Activated T-cell treated with anti-CD3 and anti-CD28 coated beads, Interleukin-2, amount 50 U/mL, for 24 hours (primary cell): ENCODE measurements around the gene SFI1.
A peak's percentile ranks its signal among the peaks of the same experiment; 100 is the strongest.
"Not testable (repeated sequence)": the region's sequence is repeated elsewhere in the genome, so short reads cannot be mapped to it uniquely, and the experiment has no call there.

ENCODE experiments used
- DNase-seq: peaks from one replicate; pipeline ENCODE4 v3.0.0-alpha.2; 2020
- H3K27ac Mint-ChIP-seq: 2 replicates; pipeline ENCODE4 v1.8.0; 2020; ENCODE audit warnings: mild to moderate bottlenecking, mixed read lengths
- H3K27me3 Mint-ChIP-seq: 2 replicates; pipeline ENCODE4 v1.8.0; 2020; ENCODE audit warnings: mixed read lengths
- H3K36me3 Mint-ChIP-seq: 2 replicates; pipeline ENCODE4 v1.8.0; 2020; ENCODE audit warnings: low read depth, mixed read lengths
- H3K4me1 Mint-ChIP-seq: 2 replicates; pipeline ENCODE4 v1.8.0; 2020; ENCODE audit warnings: low read depth, mixed read lengths
- H3K4me3 Mint-ChIP-seq: 2 replicates; pipeline ENCODE4 v1.8.0; 2020; ENCODE audit warnings: mild to moderate bottlenecking, moderate library complexity, mixed read lengths
- H3K9me3 Mint-ChIP-seq: 2 replicates; pipeline ENCODE4 v1.8.0; 2020; ENCODE audit warnings: mixed read lengths

The SFI1 gene

GRCh38 chr22:31652911-31653684, 156.8 kb downstream of the SFI1 start:
- Mint-ChIP-seq H3K36me3 (peaks cover 32% of the 10 kb centered on the region), H3K27me3 (no peaks in the 10 kb centered on the region), H3K4me3 (no peak overlapping the region), H3K4me1 (peaks cover 51% of the 10 kb centered on the region), H3K27ac (peak overlapping the region; percentile 44), H3K9me3 (no peaks in the 10 kb centered on the region)
- no peak for DNase-seq

- Mint-ChIP-seq H3K36me3 (peaks cover 27% of the 10 kb centered on the region), H3K9me3 (no peaks in the 10 kb centered on the region), H3K4me3 (no peak overlapping the region), H3K4me1 (peaks cover 48% of the 10 kb centered on the region), H3K27me3 (no peaks in the 10 kb centered on the region), H3K27ac (peak overlapping the region; percentile 27)
- no peak for DNase-seq
These were observed 157.6 kb downstream of the SFI1 start for GRCh38 chr22:31653944-31654343.

GRCh38 chr22:31654408-31654807, 158.1 kb downstream of the SFI1 start:
- no peaks in the 10 kb centered on the region for H3K27me3 Mint-ChIP-seq
- peak overlapping the region; percentile 27 for H3K27ac Mint-ChIP-seq
- no peak for DNase-seq
- peaks cover 27% of the 10 kb centered on the region for H3K36me3 Mint-ChIP-seq
- H3K4me1 Mint-ChIP-seq: peaks cover 49% of the 10 kb centered on the region
- no peak overlapping the region for H3K4me3 Mint-ChIP-seq
- H3K9me3 Mint-ChIP-seq: no peaks in the 10 kb centered on the region

- Mint-ChIP-seq H3K27ac (peak overlapping the region; percentile 5), H3K9me3 (no peaks in the 10 kb centered on the region), H3K4me3 (no peak overlapping the region), H3K4me1 (peaks cover 45% of the 10 kb centered on the region), H3K27me3 (no peaks in the 10 kb centered on the region), H3K36me3 (peaks cover 32% of the 10 kb centered on the region)
- DNase-seq: no peak
These were observed 162.9 kb downstream of the SFI1 start for GRCh38 chr22:31659246-31659645.

- Mint-ChIP-seq H3K4me1 (peaks cover 46% of the 10 kb centered on the region), H3K36me3 (peaks cover 27% of the 10 kb centered on the region), H3K4me3 (peak overlapping the region; percentile 95), H3K27ac (peak overlapping the region; percentile 97)
- not testable (repeated sequence) for H3K27me3 Mint-ChIP-seq, H3K9me3 Mint-ChIP-seq
- DNase-seq: peak; percentile 59
These were observed 164.6 kb downstream of the SFI1 start for GRCh38 chr22:31660860-31661341.

- Mint-ChIP-seq H3K4me3 (peak within 1 kb of the TSS; percentile 95), H3K27me3 (no peaks in the 10 kb centered on the region), H3K36me3 (peaks cover 25% of the 10 kb centered on the region), H3K4me1 (peaks cover 44% of the 10 kb centered on the region), H3K9me3 (no peaks in the 10 kb centered on the region), H3K27ac (peak within 1 kb of the TSS; percentile 97)
- DNase-seq: peak; percentile 98
These were observed 165.7 kb downstream of the SFI1 start, which contains the start of gene PISD for GRCh38 chr22:31661851-31662667. PISD (minus strand) TSS chr22:31662215; CDS start chr22:31662208, 7 bp downstream.

- H3K4me1 Mint-ChIP-seq: peaks cover 44% of the 10 kb centered on the region
- no peaks in the 10 kb centered on the region for H3K27me3 Mint-ChIP-seq
- no peak for DNase-seq
- H3K27ac Mint-ChIP-seq: peak overlapping the region; percentile 97
- peak overlapping the region; percentile 95 for H3K4me3 Mint-ChIP-seq
- peaks cover 25% of the 10 kb centered on the region for H3K36me3 Mint-ChIP-seq
- H3K9me3 Mint-ChIP-seq: no peaks in the 10 kb centered on the region
These were observed 166.3 kb downstream of the SFI1 start for GRCh38 chr22:31662668-31663037.
